Measurements from ENCODE around the gene HOXB3. TPM values are rescaled to one million over a fixed set of nuclear protein-coding genes. Genes with fewer than 3 reads are reported as not detected.

HOXB3 gene
- total RNA-seq, 4 donors from 2014 or later = 25.7 to 57.1 (median 34.9) TPM

DNA sequence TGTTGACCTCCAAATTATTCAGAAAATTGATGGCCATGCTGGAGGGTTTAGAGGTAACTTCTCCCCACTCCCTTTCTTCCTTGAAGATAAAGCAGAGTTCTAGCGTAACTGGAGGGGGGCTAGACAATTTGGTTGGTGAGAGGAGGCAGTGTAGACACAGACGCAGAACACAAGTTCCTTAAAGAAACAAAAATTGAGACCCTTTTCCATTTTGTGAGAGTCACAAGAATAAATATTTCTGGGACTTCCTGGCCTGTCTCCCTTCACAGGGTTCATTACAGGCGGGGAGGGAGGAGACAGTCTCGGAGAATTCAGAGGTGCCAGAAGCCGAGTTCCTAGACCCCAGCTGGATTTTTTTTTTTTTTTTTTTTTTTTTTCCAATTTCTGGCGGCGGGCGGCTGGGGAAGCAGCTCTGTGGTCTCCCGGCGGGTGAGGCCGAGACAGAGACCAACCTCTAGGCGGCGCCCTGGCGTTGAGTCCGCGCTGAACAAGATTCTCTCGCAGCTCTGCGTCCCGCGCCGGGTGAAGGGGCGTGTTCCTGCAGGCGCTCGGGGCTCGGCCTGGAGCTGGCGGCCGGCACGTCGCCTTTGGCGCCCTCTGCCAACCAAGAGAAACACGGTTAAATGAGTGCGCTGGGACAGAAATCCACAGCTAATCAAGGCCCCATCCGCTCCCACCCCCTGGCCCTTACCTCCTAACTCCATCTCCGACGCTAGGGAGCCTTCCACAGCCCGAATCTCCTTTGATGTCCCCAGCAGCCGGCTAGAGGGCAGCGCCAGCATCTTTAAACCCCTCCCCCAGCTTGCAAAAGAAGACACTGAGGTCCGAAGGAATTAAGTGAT, 46.4 kb upstream of the HOXB3 start:
- no peaks in the 10 kb centered on the region for H3K9me3 ChIP-seq
- H3K4me1 ChIP-seq = peaks cover 0 to 82% (median 53%) of the 10 kb centered on the region in 4 donors
- in situ Hi-C loops (cut with MboI; ENCODE audit: low pct_ligation_motif_present in 1 of 4, low pct_unique_long_range_greater_than_20kb in 1 of 4, low sequenced_read_pairs in 3 of 4) = no loop called here
- peak overlapping the region in 1 of 4 donors; percentile 25 for H3K4me3 ChIP-seq
- 6 to 8% methylated on average over 20 to 34 of the region's 39 CpGs for WGBS, 2 donors (ENCODE audit: low coverage in 1 of 2)
- H3K27ac ChIP-seq = peak overlapping the region; percentile 83 to 93 (median 88)
- H3K27me3 ChIP-seq = peaks cover 97% of the 10 kb centered on the region
- peak; percentile 89 for DNase-seq
- no peaks in the 10 kb centered on the region for H3K36me3 ChIP-seq
- intact Hi-C loops (cut with DNase I; ENCODE audit: low total_unique reads) = no loop called here
- TF ChIP-seq EP300 (IDR thresholded peaks at IDR 0.05; ENCODE audit: low read depth) (no peak), CTCF (IDR thresholded peaks at IDR 0.05) (peak; percentile 55 to 70 (median 67)), POLR2A (IDR thresholded peaks at IDR 0.05) (no peak), POLR2AphosphoS5 (IDR thresholded peaks at IDR 0.05) (peak in 1 of 3 donors; percentile 36)

DNA sequence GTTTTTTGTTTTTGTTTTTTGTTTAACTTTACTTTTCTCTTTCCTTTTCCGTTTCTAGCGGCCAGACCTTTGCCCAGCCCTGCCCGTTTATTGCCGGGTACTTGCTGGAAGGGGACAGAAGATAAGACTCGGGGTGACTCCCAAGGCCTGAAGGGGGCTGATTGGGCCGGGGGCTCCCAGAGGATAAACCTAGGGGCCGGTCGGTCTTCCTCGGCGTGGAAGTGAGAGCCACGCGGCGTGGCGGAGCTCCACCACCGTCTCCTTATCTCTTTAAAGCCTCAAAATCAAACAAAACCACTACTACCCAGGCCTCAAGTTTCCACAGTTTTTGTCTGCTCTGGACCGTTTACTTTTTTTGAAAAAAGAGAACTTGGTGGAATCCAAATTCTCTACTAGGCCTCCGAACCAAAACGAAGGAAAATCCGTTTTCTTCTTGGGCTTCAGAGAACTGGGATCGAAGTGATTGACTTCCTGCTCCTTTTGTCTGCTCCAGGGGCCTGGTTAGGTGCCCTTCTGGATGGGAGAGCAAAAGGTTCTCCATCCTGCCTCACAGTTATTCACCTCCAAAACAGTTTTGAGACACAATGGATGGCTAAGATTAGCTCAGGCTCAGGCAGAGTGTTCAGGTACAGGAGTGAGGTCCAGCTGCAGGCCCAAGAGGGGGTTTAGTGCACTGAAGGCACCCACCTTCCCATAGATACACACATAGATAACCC, 44.6 kb upstream of the HOXB3 start:
- in situ Hi-C loops (cut with MboI; ENCODE audit: low pct_ligation_motif_present in 1 of 4, low pct_unique_long_range_greater_than_20kb in 1 of 4, low sequenced_read_pairs in 3 of 4) = no loop called here
- Histone ChIP-seq H3K36me3 (no peaks in the 10 kb centered on the region), H3K9me3 (no peaks in the 10 kb centered on the region), H3K27me3 (peaks cover 97% of the 10 kb centered on the region), H3K4me1 (peaks cover 0 to 69% (median 61%) of the 10 kb centered on the region in 4 donors), H3K27ac (peak overlapping the region; percentile 83 to 93 (median 88)), H3K4me3 (peak overlapping the region in 1 of 4 donors; percentile 39)
- intact Hi-C loops (cut with DNase I; ENCODE audit: low total_unique reads) = no loop called here
- DNase-seq = peak; percentile 84
- WGBS, 2 donors (ENCODE audit: low coverage in 1 of 2) = 31 to 52% methylated on average over 7 to 20 of the region's 20 CpGs
- no peak for TF ChIP-seq POLR2A (IDR thresholded peaks at IDR 0.05)
- TF ChIP-seq POLR2AphosphoS5 (IDR thresholded peaks at IDR 0.05) = peak in 2 of 3 donors; percentile 9 to 12
- TF ChIP-seq EP300 (IDR thresholded peaks at IDR 0.05; ENCODE audit: low read depth) = no peak
- TF ChIP-seq CTCF (IDR thresholded peaks at IDR 0.05) = peak in 1 of 5 experiments; percentile 22

DNA sequence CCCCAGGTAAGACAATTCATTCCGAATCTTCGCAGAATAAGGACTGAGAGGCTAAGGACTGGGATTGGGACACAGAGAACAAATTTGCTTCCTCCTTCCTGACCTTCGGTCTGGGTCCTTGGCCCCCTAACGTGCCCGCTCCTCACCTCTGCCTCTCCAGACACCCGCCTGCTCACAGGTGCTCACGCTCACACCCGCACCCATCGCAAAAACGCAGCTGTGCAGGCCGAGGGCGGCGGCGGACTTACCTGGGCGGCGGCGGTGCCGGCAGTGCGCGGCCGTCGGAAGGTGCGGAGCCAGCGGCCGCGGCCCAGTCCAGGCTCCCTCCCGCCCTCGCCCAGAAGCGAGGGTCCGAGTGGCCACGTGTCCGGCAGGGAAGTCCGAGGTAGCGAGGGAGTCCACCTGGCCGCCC, 43.2 kb upstream of the HOXB3 start:
- H3K27ac ChIP-seq = peak overlapping the region; percentile 83 to 93 (median 88)
- in situ Hi-C loops (cut with MboI; ENCODE audit: low pct_ligation_motif_present in 1 of 4, low pct_unique_long_range_greater_than_20kb in 1 of 4, low sequenced_read_pairs in 3 of 4) (no loop called here), intact Hi-C loops (cut with DNase I; ENCODE audit: low total_unique reads) (no loop called here)
- TF ChIP-seq POLR2A (IDR thresholded peaks at IDR 0.05) = peak; percentile 38
- TF ChIP-seq EP300 (IDR thresholded peaks at IDR 0.05; ENCODE audit: low read depth) = no peak
- peak in 2 of 3 donors; percentile 28 to 54 for TF ChIP-seq POLR2AphosphoS5 (IDR thresholded peaks at IDR 0.05)
- no peak for TF ChIP-seq CTCF (IDR thresholded peaks at IDR 0.05)
- H3K4me3 ChIP-seq = peak overlapping the region in 3 of 4 donors; percentile 17 to 39 (median 27)
- H3K4me1 ChIP-seq = peaks cover 0 to 78% (median 63%) of the 10 kb centered on the region in 4 donors
- no peaks in the 10 kb centered on the region for H3K36me3 ChIP-seq
- no peak for DNase-seq
- 26 to 80% methylated on average over 1 to 32 of the region's 35 CpGs for WGBS, 2 donors (ENCODE audit: low coverage in 1 of 2)
- H3K9me3 ChIP-seq = no peaks in the 10 kb centered on the region
- H3K27me3 ChIP-seq = peaks cover 99% of the 10 kb centered on the region

Measured in transverse colon (tissue), 4 donors.